ENCODE measurements around the gene RFX2.

The RFX2 gene

DNA sequence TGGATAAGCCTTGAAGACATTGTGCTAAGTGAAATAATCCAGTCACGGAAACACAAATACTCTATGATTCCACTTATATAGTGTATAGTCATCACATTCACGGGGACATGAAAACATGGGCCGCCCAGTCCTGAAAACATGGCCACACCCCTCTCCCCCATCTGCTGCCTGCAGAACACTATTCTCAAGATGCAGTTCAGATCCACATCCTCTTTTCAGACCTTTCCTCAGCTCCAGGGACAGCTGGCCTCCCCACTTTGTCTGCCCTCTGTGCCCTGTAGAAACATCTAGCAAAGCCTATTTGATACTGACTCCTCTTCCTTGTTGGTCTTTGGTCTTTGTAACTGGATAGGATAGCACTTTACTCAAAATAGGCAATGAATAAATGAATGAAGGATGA is 8.3 kb downstream of the RFX2 start:
- H3K27ac ChIP-seq (ENCODE audit: low read length), result no peak overlapping the region
- H3K4me1 ChIP-seq (ENCODE audit: control insufficient read depth, low read depth, low read length), result no peaks in the 10 kb centered on the region
- no peaks in the 10 kb centered on the region for H3K27me3 ChIP-seq (ENCODE audit: control insufficient read depth, insufficient read depth, low read length)
- no peaks in the 10 kb centered on the region for H3K9me3 ChIP-seq (ENCODE audit: control insufficient read depth, low read depth, low read length)
- no peaks in the 10 kb centered on the region for H3K36me3 ChIP-seq (ENCODE audit: control insufficient read depth, low read depth, low read length)
- H3K4me3 ChIP-seq (ENCODE audit: low read length), result no peak overlapping the region
- no peak overlapping the region for H3K9ac ChIP-seq (ENCODE audit: low read length)

DNA sequence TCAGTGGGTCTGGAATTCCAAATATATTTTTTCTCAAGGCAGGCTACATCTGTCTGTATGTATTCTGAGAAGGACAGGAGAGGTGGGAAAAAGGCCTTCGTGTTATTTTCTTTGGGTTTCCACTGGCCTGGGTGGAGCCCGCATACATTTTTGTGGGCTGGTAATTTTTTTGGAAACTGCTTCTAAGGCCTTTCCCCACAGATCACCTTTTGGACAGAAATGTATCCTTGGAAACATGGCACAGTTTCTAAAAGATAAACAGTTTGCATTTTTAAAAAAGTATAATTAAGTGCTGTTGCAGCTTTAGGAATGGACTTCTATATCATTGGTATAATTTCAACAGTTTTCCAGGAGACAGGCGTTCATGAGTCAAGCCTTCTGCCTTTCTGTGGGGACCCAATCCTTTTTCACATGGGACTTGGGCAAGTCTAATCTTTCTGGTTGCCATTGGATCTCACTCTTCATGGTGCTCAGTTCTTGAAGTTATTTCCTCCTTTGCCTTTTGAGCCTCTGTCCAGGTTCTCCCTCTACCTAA is 8.9 kb downstream of the RFX2 start:
- Histone ChIP-seq H3K9ac (ENCODE audit: low read length) (no peak overlapping the region), H3K9me3 (ENCODE audit: control insufficient read depth, low read depth, low read length) (no peaks in the 10 kb centered on the region), H3K4me3 (ENCODE audit: low read length) (no peak overlapping the region), H3K27ac (ENCODE audit: low read length) (no peak overlapping the region), H3K36me3 (ENCODE audit: control insufficient read depth, low read depth, low read length) (no peaks in the 10 kb centered on the region), H3K4me1 (ENCODE audit: control insufficient read depth, low read depth, low read length) (no peaks in the 10 kb centered on the region), H3K27me3 (ENCODE audit: control insufficient read depth, insufficient read depth, low read length) (no peaks in the 10 kb centered on the region)

DNA sequence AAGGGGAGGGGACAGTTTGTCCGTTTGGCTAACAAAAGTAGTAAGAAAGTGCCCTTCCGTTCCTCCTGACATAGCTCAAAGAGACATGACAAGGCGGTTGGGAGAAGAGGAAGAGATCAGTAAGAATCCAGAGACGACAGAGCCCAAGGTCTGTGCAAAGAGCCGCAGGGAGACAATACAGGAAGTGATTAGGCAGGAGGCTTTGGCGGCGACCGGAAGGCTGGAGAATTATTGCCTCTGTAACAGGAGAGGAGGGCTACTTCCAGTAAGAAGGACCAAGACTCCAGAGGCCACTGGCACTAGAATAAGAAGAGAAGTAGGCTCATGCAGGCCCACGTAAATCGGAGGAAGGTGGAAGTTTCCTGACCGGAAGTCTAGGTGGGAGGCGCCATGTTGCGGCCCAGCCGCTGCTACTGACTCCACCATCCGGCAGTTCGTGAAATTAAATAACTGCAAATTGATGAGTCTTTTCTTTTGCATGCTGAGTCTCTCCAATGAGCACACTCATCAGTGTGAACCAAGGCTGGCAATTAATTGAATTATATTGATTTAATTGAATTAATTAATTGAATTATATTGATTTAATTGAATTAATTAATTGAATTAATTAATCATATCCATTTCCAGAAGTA is 9.9 kb downstream of the RFX2 start:
- no peak overlapping the region for H3K27ac ChIP-seq (ENCODE audit: low read length)
- no peak overlapping the region for H3K9ac ChIP-seq (ENCODE audit: low read length)
- H3K9me3 ChIP-seq (ENCODE audit: control insufficient read depth, low read depth, low read length), result no peaks in the 10 kb centered on the region
- no peaks in the 10 kb centered on the region for H3K36me3 ChIP-seq (ENCODE audit: control insufficient read depth, low read depth, low read length)
- H3K4me3 ChIP-seq (ENCODE audit: low read length), result no peak overlapping the region
- no peaks in the 10 kb centered on the region for H3K27me3 ChIP-seq (ENCODE audit: control insufficient read depth, insufficient read depth, low read length)
- no peaks in the 10 kb centered on the region for H3K4me1 ChIP-seq (ENCODE audit: control insufficient read depth, low read depth, low read length)

DNA sequence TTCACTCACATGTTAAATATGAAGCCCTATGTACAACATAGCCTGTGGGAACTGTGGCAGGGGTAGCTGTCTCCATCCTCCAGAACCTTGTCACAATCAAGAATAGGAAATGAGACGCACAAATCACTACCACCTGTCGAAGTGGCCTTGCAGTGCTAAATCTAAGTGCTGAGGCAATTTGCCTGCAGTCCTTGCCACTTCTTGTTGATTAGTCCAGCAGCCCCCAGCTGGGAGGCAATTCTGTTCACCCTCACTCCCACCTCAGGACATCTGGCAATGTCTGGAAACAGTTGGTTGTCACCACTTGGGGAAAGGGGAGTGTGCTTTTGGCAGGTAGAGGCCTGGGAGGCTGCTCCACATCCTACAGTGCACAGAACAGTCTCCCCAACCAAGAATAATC is 10.7 kb downstream of the RFX2 start:
- no peaks in the 10 kb centered on the region for H3K27me3 ChIP-seq (ENCODE audit: control insufficient read depth, insufficient read depth, low read length)
- H3K9me3 ChIP-seq (ENCODE audit: control insufficient read depth, low read depth, low read length), result no peaks in the 10 kb centered on the region
- no peak overlapping the region for H3K27ac ChIP-seq (ENCODE audit: low read length)
- H3K36me3 ChIP-seq (ENCODE audit: control insufficient read depth, low read depth, low read length), result no peaks in the 10 kb centered on the region
- no peak overlapping the region for H3K9ac ChIP-seq (ENCODE audit: low read length)
- no peaks in the 10 kb centered on the region for H3K4me1 ChIP-seq (ENCODE audit: control insufficient read depth, low read depth, low read length)
- no peak overlapping the region for H3K4me3 ChIP-seq (ENCODE audit: low read length)

- Histone ChIP-seq H3K36me3 (ENCODE audit: control insufficient read depth, low read depth, low read length) (no peaks in the 10 kb centered on the region), H3K27me3 (ENCODE audit: control insufficient read depth, insufficient read depth, low read length) (no peaks in the 10 kb centered on the region), H3K9me3 (ENCODE audit: control insufficient read depth, low read depth, low read length) (no peaks in the 10 kb centered on the region), H3K27ac (ENCODE audit: low read length) (no peak overlapping the region), H3K9ac (ENCODE audit: low read length) (no peak overlapping the region), H3K4me1 (ENCODE audit: control insufficient read depth, low read depth, low read length) (no peaks in the 10 kb centered on the region), H3K4me3 (ENCODE audit: low read length) (no peak overlapping the region)
These were observed 11.3 kb downstream of the RFX2 start for GRCh38 chr19:6099033-6099432.

GRCh38 chr19:6098574-6098973 is 11.7 kb downstream of the RFX2 start:
- Histone ChIP-seq H3K27me3 (ENCODE audit: control insufficient read depth, insufficient read depth, low read length) (peaks cover 2% of the 10 kb centered on the region), H3K36me3 (ENCODE audit: control insufficient read depth, low read depth, low read length) (no peaks in the 10 kb centered on the region), H3K9me3 (ENCODE audit: control insufficient read depth, low read depth, low read length) (no peaks in the 10 kb centered on the region), H3K4me3 (ENCODE audit: low read length) (no peak overlapping the region), H3K9ac (ENCODE audit: low read length) (no peak overlapping the region), H3K4me1 (ENCODE audit: control insufficient read depth, low read depth, low read length) (no peaks in the 10 kb centered on the region), H3K27ac (ENCODE audit: low read length) (no peak overlapping the region)

- Histone ChIP-seq H3K9ac (ENCODE audit: low read length) (no peak overlapping the region), H3K4me3 (ENCODE audit: low read length) (no peak overlapping the region), H3K27me3 (ENCODE audit: control insufficient read depth, insufficient read depth, low read length) (peaks cover 9% of the 10 kb centered on the region), H3K36me3 (ENCODE audit: control insufficient read depth, low read depth, low read length) (no peaks in the 10 kb centered on the region), H3K4me1 (ENCODE audit: control insufficient read depth, low read depth, low read length) (no peaks in the 10 kb centered on the region), H3K9me3 (ENCODE audit: control insufficient read depth, low read depth, low read length) (no peaks in the 10 kb centered on the region), H3K27ac (ENCODE audit: low read length) (no peak overlapping the region)
These were observed 12.4 kb downstream of the RFX2 start for GRCh38 chr19:6097911-6098310.

GRCh38 chr19:6095760-6096159 is 14.5 kb downstream of the RFX2 start:
- no peaks in the 10 kb centered on the region for H3K9me3 ChIP-seq (ENCODE audit: control insufficient read depth, low read depth, low read length)
- H3K27me3 ChIP-seq (ENCODE audit: control insufficient read depth, insufficient read depth, low read length), result peaks cover 25% of the 10 kb centered on the region
- peaks cover 12% of the 10 kb centered on the region for H3K4me1 ChIP-seq (ENCODE audit: control insufficient read depth, low read depth, low read length)
- H3K4me3 ChIP-seq (ENCODE audit: low read length), result no peak overlapping the region
- no peak overlapping the region for H3K27ac ChIP-seq (ENCODE audit: low read length)
- H3K9ac ChIP-seq (ENCODE audit: low read length), result no peak overlapping the region
- no peaks in the 10 kb centered on the region for H3K36me3 ChIP-seq (ENCODE audit: control insufficient read depth, low read depth, low read length)

DNA sequence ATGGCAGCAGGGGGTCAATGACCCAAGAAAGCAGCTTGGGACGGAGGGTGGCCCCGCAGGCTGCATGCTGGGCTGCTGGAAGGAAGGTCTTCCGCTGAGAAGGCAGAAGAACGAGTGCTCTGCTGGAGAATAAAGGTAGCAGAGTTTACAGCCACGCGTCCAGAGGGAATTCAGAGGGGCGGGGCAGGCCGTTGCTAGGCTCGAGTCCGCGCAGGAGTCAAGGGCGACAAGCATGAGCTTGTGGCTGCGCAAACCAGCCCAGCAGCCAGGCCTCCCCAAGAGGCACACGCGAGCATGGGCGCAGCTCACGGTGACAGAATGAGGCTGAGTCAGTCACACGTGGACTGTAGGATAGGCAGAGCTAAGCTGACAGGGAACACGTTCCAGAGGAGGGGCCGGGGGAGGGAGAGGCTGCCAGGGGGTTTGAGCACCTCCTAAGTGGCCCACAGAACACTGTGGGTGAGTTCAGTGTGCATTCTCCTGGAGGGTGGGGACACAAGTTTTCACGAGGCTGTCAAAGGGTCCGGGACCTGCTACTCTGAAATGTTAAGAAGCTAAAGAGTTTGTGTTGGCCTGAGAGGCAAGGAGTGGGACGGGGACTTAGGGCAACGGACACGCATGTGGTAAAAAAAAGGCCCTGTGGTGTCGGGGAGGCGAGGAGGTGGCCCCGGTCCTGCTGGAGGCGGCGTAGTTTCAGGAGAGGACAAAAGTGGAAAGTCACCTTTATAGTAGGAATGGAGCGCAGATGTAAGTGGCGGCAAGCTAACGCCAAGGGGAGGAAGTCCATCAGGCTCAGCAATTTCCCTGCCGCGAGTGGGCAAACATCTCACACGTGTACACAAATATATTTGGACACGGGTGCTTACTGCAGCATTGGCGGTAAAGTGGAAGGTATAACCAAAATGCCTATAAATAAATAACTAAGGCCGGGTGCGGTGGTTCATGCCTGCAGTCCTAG is 17.7 kb downstream of the RFX2 start:
- Histone ChIP-seq H3K9me3 (ENCODE audit: control insufficient read depth, low read depth, low read length) (no peaks in the 10 kb centered on the region), H3K36me3 (ENCODE audit: control insufficient read depth, low read depth, low read length) (no peaks in the 10 kb centered on the region), H3K27ac (ENCODE audit: low read length) (no peak overlapping the region), H3K4me3 (ENCODE audit: low read length) (peak overlapping the region; percentile 38), H3K27me3 (ENCODE audit: control insufficient read depth, insufficient read depth, low read length) (peaks cover 25% of the 10 kb centered on the region), H3K4me1 (ENCODE audit: control insufficient read depth, low read depth, low read length) (peaks cover 16% of the 10 kb centered on the region), H3K9ac (ENCODE audit: low read length) (peak overlapping the region; percentile 6)

- no peaks in the 10 kb centered on the region for H3K9me3 ChIP-seq (ENCODE audit: control insufficient read depth, low read depth, low read length)
- no peak overlapping the region for H3K27ac ChIP-seq (ENCODE audit: low read length)
- peaks cover 22% of the 10 kb centered on the region for H3K4me1 ChIP-seq (ENCODE audit: control insufficient read depth, low read depth, low read length)
- H3K9ac ChIP-seq (ENCODE audit: low read length), result peak overlapping the region; percentile 6
- peak overlapping the region; percentile 38 for H3K4me3 ChIP-seq (ENCODE audit: low read length)
- no peaks in the 10 kb centered on the region for H3K36me3 ChIP-seq (ENCODE audit: control insufficient read depth, low read depth, low read length)
- peaks cover 25% of the 10 kb centered on the region for H3K27me3 ChIP-seq (ENCODE audit: control insufficient read depth, insufficient read depth, low read length)
These were observed 18.5 kb downstream of the RFX2 start for GRCh38 chr19:6091771-6092291.

DNA sequence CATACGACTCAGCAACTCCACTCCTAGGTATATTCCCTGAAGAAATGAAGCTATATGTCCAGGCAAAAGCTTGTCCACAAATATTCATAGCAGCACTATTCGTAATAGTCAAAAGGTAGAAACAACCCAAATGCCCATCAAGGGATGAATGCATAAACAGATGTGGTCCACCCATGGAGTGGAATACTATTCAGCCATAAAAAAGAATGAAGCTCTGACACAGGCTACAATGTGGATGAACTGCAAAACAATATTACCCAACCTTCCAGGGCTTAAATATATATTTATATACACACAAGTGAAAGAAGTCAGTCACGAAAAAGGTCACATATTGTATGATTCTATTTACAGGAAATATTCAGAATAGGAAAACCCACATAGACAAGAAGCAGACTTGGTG is 19.7 kb downstream of the RFX2 start:
- Histone ChIP-seq H3K36me3 (ENCODE audit: control insufficient read depth, low read depth, low read length) (no peaks in the 10 kb centered on the region), H3K4me1 (ENCODE audit: control insufficient read depth, low read depth, low read length) (peaks cover 25% of the 10 kb centered on the region), H3K9me3 (ENCODE audit: control insufficient read depth, low read depth, low read length) (no peaks in the 10 kb centered on the region), H3K4me3 (ENCODE audit: low read length) (no peak overlapping the region), H3K9ac (ENCODE audit: low read length) (no peak overlapping the region), H3K27me3 (ENCODE audit: control insufficient read depth, insufficient read depth, low read length) (peaks cover 25% of the 10 kb centered on the region), H3K27ac (ENCODE audit: low read length) (no peak overlapping the region)
